Left colon (tissue), 2 donors: ENCODE results near the gene MYLK4. TPM values are rescaled to one million over a fixed set of nuclear protein-coding genes. Genes with fewer than 3 reads are reported as not detected.

ENCODE experiments used
- ATAC-seq: fragments of 200-7000 bp; cut with Tn5 transposase; one replicate; pipeline ENCODE4 v1.9.1; 2020; ENCODE audit warnings: mild to moderate bottlenecking, moderate library complexity
- DNase-seq, 2 donors: peaks; one replicate each; pipeline ENCODE4 v3.0.0-alpha.2; 2020
- intact Hi-C, 2 donors: fragments of 100-400 bp; cut with DNase I in 1 of 2; cut with micrococcal nuclease in 1 of 2; formaldehyde crosslinking; loops; one replicate each; pipeline versions ENCODE4 v1.11.2 to v1.14.0; 2022; cut with DNase I, micrococcal nuclease
- total RNA-seq, 2 donors: library from RNA; stranded (reverse); fragmentation: NEBNext Ultra II Directional; extraction: Animal tissue kit (Norgen Biotek cat#: 25700); gene quantifications; one replicate each; pipeline ENCODE4 v1.2.1, GENCODE V29; 2021
- donor health status: DM: no; HTN: no; CAD: no.
- donor health status: DM: yes; HTN: yes; CAD: no.

MYLK4 gene
- total RNA-seq, 2 donors from 2014 or later = 0.34 to 0.55 TPM

DNA sequence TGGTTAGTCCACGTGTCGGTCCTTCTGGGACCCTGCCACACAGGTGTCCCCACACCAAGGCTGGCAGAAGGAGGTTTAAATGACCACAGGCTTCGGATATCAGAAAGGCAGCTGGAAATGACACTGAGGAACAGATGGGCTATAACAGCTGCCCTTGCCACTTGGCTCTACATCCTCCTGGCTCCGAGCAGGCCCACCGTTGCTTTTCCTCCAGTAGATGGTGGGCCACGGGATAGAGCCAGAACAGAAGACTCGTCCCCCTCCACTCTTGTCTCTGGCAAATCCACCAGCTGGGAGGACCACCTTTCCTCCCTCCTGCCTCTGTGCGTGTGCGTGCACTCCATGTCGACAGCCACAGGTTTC lies 32.1 kb upstream of the MYLK4 start:
- intact Hi-C loops = no loop called here

DNA sequence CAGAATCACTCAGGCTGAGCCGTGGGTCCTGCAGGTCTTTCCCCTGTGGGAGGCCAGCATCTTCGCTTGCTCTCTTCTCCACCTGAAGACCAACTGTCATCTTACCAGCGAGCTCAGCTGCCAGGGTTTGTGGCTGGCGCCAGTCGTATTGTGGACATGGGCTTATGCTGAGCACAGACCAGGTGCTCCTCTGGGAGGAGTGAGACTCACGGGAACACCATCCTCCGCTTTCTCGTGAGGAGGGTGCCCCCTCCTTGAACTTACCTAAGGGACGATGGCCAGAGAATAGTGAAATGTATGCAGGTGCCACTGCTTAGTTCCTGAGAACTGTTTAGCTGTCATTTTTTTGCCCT lies 31.6 kb upstream of the MYLK4 start:
- intact Hi-C loops = no loop called here
- no peak for ATAC-seq
- DNase-seq = no peak

More for the DNA sequence above, 32.1 kb upstream of the MYLK4 start:
- peak; percentile 1 for ATAC-seq
- DNase-seq = no peak

DNA sequence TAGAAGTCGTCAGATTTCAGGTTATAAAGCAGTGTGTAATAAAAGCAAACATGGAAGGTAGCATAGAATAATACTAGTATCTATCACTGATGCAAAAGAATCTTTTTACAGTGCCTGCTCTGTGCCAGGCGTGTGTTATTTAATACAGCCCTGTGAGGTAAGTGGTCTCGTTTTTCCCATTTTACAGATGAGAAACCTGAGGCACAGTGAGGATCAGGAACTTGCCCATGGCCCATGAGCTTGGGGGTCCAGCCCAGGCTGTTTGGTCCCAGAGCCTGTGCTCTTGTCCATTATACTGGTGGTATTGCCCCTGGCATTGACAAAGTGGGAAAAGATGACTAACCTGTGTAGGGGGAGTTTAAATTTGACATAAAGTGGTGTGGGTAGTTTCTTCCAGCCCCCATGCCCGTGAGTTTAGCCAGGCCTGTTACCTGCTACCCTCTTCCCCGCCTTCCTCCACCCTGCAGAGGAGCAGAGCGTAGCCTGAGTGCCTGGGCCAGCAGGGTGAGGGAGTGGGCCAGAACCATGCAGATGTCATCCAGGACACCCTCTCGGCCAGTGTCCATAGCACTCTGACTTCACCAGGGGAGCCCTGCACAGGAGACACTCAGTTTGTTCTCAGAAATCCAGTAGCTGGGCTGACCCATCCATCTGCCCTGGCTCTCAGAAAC lies 31.1 kb upstream of the MYLK4 start:
- intact Hi-C loops = no loop called here
- no peak for DNase-seq
- no peak for ATAC-seq

DNA sequence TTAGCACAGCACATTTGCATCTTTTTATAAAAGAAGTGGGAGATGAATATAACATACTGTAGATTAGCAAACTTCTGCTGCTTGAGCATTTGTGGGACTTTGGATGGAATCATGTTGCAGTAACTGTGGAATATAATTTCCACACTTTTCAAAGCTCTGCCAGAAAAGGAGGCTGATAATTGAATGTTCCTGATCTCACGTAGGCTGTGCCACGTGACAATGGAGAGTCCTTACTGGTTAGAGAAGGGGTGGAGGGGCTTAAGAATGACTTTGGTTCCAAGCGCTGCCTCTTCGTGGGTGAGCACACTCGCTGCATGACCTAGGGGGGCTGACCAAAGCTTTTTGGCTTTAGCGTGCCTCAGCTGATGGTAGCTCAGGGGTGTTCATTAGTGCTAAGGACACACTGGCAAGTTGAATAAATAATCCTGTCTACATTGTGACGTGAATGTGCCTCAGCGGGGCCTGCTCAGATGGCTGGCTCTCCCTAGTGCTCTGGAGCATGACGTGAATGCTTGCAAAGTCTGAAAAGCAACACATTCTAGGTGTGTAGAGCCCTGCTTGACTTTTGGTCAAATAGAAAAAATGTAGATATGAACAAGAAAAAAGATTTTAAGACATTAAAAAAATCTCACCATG lies 29.5 kb upstream of the MYLK4 start:
- DNase-seq (no peak), ATAC-seq (no peak)
- intact Hi-C loops = no loop called here

DNA sequence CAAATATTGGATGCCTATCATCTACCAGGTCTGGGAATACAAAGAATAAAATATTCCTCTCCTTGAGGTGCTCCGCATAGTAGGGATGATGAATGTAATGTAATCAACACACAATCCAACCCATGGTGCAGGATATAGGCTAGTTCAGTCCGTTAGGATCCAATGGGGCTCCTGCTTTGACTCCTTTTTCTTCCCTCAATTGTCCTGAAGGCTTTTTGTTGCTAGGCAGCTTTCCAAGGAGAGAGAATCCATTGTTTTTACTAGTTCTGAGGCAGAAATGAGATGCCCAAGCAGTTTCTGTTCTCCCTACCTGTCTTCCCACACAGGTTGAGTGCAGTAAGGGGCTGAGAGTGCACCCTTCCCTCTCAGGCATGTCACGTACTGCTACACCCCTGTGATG lies 26.5 kb upstream of the MYLK4 start:
- DNase-seq = no peak
- ATAC-seq = no peak
- intact Hi-C loops = no loop called here

DNA sequence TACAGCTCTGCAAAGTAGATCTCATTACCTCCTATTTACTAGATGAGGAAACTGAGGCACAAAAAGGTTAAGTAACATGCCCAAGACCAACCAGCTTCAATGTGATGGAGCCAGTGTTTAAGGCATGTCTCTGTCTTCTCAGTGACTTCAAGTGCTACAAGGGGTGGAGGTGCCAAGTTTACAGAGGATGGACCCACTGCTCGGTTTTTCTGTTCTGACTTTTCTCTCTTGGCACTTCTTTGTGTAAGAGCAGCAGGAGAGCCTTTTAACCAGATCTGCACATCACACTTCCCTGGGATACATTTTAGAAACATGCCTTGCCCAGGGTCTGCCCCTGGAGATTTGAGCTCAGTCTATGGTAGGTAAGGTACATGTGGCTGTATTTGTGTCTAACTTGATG lies 24.3 kb upstream of the MYLK4 start:
- DNase-seq = no peak

DNA sequence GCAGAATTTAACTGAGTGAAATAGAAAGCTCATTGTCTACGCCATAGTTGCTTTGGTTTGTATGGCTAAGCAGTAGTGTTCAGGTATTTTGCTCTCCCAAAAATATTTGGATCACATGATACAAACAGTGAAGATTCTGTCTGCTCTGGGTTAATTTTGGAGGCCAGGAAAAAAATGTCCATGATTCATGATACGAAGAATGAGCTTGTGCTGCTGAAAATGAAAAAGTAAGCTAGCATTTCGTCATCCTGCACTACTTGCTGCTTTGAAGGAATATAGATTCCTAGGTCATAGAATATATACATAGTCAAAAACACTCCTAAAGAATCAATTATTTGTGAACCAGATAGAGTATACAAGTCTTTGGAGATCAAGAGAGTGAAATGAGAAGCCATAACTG lies 22.7 kb upstream of the MYLK4 start:
- no peak for DNase-seq
- intact Hi-C loops = no loop called here
- no peak for ATAC-seq

More for the DNA sequence above, 24.3 kb upstream of the MYLK4 start:
- no peak for ATAC-seq
- intact Hi-C loops = no loop called here

DNA sequence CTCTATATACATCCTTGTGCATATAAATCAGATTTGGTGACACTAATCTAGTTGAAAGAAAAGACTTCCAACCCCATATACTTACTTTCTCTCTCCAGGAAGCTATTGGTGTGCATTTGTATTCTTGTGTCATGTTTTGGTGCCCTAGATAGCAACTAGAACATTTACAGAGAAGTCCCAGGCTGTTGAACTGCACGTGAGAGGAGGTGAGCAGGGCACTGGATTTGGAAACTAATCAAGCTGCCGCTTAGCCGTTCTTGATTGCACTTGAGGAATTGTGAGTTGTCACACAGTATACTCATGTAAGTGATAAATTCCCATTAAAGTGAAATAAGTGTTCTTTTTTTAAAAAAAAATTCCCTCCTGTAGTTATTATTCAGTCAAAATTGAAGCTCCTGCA lies 22.1 kb upstream of the MYLK4 start:
- DNase-seq = no peak
- intact Hi-C loops = no loop called here
- no peak for ATAC-seq

DNA sequence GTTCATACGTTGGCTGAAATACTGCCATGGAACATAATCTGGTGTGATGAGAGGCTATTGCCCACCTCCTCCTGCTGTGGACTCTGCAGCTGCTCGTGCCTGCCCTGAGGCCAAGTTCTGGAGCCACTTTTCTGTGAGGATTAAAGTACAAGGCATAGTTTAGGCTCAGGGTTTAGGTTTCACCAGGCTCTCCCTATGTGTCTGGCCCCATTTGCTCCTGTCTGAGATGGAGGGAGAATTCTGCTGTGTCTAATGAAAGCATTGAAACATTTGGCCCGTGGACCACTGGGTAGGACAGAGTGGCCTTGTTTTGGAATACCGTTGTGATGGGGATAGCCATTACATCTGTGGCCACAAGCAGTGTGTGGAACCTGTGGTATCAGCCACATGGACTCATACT lies 20.4 kb upstream of the MYLK4 start:
- ATAC-seq = no peak
- no peak for DNase-seq
- intact Hi-C loops = no loop called here

DNA sequence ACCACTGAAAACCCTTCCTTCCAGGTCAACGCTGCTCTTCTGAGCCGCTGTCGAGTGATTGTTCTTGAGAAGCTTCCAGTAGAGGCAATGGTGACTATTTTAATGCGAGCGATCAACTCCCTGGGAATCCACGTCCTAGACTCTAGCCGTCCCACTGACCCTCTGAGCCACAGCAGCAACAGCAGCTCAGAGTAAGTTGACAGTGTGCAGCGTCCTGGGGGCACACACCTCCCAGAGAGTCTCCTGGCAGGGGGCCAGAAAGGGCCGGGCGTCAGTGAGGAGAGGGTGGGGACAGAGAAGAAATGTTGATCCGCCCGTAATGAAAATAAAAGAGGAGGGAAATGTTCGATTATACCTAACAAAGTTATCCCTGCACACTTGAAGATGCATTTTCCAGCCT lies 19.4 kb upstream of the MYLK4 start:
- intact Hi-C loops = no loop called here
- DNase-seq = peak in 1 of 2 donors; percentile 41
- ATAC-seq = no peak

DNA sequence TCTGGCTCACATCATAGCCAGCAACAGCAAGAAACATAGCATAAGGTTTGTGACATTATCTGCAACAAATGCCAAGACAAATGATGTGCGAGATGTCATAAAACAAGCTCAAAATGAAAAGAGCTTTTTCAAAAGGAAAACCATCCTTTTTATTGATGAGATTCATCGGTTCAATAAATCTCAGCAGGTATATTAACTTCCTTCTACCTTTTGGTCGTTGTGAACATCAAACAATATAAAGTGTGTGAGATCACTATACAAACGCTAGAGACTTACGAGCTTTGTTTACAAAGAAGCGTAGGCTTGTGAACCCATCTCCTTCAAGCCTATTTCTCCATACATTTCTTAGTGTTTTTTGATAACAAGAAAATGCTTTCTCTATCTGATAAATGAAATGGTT lies 18.0 kb upstream of the MYLK4 start:
- no peak for ATAC-seq
- DNase-seq = no peak
- intact Hi-C loops = no loop called here

DNA sequence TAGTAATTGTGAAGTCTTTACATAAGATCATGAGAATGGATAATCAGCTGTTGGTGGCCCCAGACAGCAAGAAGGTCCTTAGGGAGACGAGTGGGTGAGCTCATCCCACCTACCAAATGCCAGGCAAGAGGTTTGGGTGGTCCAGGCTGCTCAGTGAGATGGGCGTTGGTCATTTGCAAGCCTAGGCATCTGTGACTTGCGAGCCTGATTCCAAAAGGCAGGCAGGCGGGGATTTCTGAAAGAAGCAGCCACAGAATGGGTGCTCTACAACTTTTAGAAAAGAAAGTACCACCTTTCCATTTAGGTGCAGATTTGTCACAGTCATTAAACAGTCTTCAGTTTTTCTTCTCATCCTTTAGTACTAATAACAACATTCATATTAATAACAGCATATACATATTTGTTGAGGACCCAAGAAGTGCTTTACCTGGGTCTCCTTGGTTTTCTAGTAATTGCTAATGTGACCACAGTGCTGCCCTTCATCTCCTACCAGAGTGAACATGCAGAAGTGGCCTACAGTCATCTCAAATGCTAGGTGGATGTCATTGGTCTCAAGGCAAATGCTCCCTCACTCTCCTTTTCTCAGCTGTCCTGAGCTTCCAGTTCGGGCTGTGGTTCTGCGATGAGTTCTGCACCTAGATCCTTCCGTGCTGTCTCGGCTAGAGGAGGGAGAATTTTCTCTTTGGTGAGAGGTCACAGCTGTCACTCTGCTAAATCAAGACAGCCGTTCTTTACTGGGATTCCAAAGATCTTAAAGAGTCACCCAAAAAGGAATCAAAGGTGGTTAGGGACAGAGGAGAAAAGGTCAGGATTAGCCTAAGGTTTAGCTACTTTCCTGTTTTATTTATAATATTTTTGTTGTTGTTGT lies 17.2 kb upstream of the MYLK4 start:
- intact Hi-C loops = no loop called here
- DNase-seq = no peak
- ATAC-seq = no peak

DNA sequence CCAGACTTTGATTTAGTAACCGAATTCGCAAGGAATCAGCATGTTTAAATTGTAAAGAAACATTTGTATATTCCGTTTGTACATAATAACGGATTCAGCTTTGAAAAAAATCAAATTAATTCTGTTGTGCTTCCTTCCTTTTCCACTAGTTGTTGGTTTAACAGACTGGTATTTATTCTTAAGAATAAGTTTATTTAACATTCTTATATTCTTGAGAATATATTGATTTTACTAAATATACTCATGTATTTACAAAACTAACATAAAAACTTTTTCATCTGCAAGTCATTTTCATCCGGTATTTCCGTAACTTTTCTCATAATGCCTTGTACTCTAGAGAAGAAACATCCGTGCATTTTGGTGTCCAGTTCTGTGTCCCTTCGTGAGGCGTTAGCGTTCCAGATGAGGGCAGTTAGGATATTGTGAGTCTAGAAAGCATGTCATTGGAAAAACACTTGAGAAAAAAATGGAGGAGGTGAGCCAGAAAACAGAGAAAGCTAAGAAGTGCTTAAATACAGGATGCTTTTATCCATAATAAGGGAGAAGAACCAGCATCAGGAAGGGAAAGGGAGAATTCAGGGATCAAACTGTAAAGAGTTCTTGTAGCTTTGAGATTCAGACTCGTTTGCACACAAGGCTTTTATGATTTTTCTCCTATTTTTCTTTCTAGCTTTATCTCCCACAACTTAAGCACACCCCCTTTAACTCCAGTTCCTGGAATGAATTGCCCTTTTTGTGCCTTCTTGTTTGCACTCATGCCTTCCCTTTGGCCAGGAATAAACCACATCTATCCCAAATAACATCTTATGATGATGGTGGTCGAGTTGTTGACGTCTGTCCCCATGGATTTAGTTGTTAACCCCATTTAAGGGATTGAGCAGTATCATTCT lies 16.3 kb upstream of the MYLK4 start:
- intact Hi-C loops = no loop called here
- no peak for ATAC-seq
- DNase-seq = no peak

DNA sequence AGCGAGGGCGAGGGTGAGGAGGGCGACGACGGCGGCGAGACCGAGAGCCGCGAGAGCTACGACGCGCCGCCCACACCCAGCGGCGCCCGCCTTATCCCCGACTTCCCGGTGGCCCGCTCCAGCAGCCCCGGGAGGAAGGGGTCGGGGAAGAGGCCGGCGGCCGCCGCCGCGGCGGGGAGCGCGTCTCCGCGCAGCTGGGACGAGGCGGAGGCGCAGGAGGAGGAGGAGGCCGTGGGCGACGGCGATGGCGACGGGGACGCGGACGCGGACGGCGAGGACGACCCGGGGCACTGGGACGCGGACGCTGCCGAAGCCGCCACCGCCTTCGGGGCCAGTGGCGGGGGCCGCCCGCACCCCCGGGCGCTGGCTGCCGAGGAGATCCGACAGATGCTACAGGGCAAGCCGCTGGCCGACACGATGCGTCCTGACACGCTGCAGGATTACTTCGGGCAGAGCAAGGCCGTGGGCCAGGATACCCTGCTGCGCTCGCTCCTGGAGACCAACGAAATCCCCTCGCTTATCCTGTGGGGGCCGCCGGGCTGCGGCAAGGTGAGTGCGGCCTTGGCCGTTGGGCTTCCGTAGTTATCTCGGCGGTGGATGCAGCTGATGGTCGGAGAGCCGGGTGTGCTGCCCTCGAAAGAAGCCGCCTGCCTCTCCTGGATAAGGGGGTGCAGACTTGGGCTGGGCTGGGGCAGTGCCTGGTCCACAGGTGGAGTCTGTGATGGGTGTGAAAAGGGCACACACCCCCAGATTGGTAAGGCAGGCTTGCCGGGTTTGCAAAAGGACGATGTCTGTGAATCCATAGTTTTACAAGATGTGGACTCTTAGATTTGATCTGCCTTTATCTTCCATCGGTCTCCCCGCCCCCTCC lies 15.4 kb upstream of the MYLK4 start:
- intact Hi-C loops = no loop called here
- ATAC-seq (peak; percentile 41), DNase-seq (peak; percentile 57 to 68)

DNA sequence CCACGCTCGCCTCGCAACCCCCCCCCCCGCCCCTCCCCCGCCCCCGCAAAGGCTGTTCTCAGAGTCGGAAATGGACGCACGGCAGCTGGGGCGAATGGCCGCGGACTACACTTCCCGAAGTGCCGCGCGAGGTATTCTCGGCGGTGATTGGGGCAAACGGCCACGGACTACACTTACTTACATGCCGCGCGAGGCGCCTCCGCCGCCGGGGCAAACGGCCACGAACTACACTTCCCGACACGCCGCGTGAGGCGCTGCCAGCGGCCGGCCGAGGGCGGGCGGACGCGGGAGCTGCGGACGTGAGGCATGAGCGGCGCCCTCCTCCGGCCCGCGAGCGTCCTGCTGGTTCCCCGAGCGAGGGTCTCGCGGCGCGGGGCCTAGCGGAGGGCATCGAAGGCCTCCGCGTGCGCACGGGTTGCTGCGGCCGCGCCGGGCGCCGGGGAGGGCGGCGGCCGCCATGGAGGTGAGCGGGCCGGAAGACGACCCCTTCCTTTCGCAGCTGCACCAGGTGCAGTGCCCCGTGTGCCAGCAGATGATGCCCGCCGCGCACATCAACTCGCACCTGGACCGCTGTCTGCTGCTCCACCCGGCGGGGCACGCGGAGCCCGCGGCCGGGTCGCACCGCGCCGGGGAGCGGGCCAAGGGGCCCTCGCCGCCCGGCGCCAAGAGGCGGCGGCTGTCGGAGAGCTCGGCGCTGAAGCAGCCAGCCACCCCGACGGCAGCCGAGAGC lies 14.6 kb upstream of the MYLK4 start, which contains the start of gene WRNIP1:
WRNIP1 (plus strand) TSS at position 228 of the 730 bp plus-strand sequence; CDS start at position 458, 230 bp downstream.
- DNase-seq (peak; percentile 98 to 99), ATAC-seq (peak; percentile 84)
- intact Hi-C loops = no loop called here

DNA sequence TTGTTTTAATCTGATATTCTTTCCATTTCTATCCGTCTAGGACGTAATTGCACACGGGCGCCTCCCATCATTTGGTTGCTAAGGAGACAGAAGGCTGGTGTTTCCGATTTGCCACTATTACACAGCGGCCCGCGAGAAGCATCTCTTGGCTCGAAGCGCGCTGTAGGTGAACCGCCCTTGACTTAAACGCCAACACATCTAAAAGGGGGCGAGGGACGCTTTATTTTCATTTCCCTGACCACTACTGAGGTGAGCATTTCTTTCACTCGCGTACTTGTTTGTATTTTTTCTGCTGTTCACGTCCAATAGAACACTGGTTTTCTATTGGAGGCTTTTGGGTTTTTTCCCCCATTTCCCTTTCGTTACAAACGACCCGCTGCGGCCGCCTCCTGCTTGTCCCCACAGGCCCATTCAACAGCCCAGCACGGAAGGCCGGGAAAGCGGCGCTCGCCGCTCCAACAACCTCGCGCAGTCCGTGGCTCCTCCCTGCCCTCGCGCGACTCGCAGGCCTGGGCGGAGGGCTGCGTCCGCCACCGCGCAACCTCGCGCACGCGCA lies 14.0 kb upstream of the MYLK4 start:
- DNase-seq (peak; percentile 61 to 68), ATAC-seq (peak; percentile 74)
- intact Hi-C loops = no loop called here

DNA sequence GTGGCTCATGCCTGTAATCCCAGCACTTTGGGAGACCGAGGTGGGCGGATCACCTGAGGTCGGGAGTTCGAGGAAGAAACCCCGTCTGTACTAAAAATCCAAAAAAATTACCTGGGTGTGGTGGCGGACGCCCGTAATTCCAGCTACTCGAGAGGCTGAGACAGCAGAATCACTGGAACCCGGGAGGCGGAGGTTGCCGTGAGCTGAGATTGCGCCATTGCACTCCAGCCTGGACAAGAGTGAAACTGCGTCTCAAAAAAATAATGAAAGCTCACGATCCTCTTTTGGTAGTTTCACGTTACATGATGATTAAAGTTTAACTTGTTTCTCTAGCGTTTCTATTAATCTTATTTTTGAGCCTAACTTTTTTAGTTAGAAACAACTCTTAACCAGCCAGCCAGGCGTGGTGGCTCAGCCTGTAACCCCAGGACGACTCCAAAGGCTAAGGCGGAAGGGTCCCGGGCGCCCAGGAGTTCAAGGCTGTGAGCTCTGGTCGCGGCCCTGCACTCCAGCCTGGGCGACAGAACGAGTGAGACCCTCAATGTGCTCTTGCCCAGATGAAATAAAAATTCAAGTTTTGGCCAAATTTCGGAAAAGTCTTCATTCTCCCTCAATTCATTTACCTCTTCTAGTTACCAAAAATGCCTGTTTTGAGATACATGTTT lies 13.3 kb upstream of the MYLK4 start:
- ATAC-seq = no peak
- peak in 1 of 2 donors; percentile 46 for DNase-seq
- intact Hi-C loops = no loop called here
